ENCODE measurements around the gene B4GAT1. TPM values are rescaled to one million over a fixed set of nuclear protein-coding genes. Genes with fewer than 3 reads are reported as not detected.

B4GAT1 gene
- total and polyA plus RNA-seq, 2 of the 4 experiments (the other 2 are of a cell fraction) = 10.6 to 18.4 TPM

GRCh38 chr11:66335531-66336233 lies 11.7 kb downstream of the B4GAT1 start:
- peak overlapping the region; percentile 54; the same call in 2 of the 3 replicates for H2BK15ac ChIP-seq (ENCODE audit: low read depth, low read length)
- H3K27ac ChIP-seq (ENCODE audit: insufficient read depth, low read length) = peak overlapping the region; percentile 89
- peak overlapping the region; percentile 67 for H3K18ac ChIP-seq (ENCODE audit: low read depth, low read length)
- peak overlapping the region; percentile 97 for H2BK5ac ChIP-seq (ENCODE audit: low read depth, low read length, poor library complexity, severe bottlenecking)
- ChIA-PET POLR2A (ENCODE audit: unreplicated experiment) (interaction anchor here (0.6 to 2.2 kb wide), 5 partner anchors 9 to 308 kb away, joined by 3 to 23 read pairs (median 5); partner anchors contain the start of gene CD248), CTCF (interaction anchor here (0.6 to 2.1 kb wide), 6 partner anchors 10 to 53 kb away, joined by 3 to 17 read pairs (median 4); partner anchors contain the start of gene SLC29A2)
- peak overlapping the region; percentile 69; the same call in 1 of the 2 replicates for H4K5ac ChIP-seq (ENCODE audit: low read depth, low read length)
- peaks cover 5 to 42% of the 10 kb centered on the region in 2 experiments; a peak in 3 of 4 replicates for H3K79me1 ChIP-seq (ENCODE audit: low read depth in 1 of 2, low read length in 2 of 2)
- H2AK5ac ChIP-seq (ENCODE audit: low read depth, low read length) = peak overlapping the region; percentile 90
- peak overlapping the region; percentile 53 for H2BK20ac ChIP-seq (ENCODE audit: low read depth, low read length)
- peak overlapping the region; percentile 97 for H3K23ac ChIP-seq (ENCODE audit: low read depth, low read length)
- peak overlapping the region; percentile 95 for H3K14ac ChIP-seq (replicated peaks; ENCODE audit: low read depth, low read length)
- peak overlapping the region; percentile 83 for H3K56ac ChIP-seq (ENCODE audit: extremely low read depth, insufficient read depth, low read length)
- H3K4me3 ChIP-seq (ENCODE audit: insufficient read depth, low read depth, low read length) = peak overlapping the region; percentile 60
- in situ Hi-C loops (cut with MboI; ENCODE audit: low sequenced_read_pairs) = no loop called here
- ATAC-seq (ENCODE audit: low read depth) = peak; percentile 25
- H2AFZ ChIP-seq (replicated peaks; ENCODE audit: low read length, poor library complexity) = peak overlapping the region; percentile 83
- peak overlapping the region; percentile 72 for H3K9ac ChIP-seq (ENCODE audit: low read depth, low read length)
- dilution Hi-C loops (cut with HindIII; ENCODE audit: low sequenced_read_pairs, unreplicated experiment) = no loop called here
- H3K4me1 ChIP-seq (ENCODE audit: control insufficient read depth, insufficient read depth, low read length) = peaks cover 23% of the 10 kb centered on the region
- no peak for TF ChIP-seq ELK1 (IDR thresholded peaks at IDR 0.05; ENCODE audit: borderline replicate concordance, low read depth, low read length)
- TF ChIP-seq, protein P1, sequence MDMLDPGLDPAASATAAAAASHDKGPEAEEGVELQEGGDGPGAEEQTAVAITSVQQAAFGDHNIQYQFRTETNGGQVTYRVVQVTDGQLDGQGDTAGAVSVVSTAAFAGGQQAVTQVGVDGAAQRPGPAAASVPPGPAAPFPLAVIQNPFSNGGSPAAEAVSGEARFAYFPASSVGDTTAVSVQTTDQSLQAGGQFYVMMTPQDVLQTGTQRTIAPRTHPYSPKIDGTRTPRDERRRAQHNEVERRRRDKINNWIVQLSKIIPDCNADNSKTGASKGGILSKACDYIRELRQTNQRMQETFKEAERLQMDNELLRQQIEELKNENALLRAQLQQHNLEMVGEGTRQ (IDR thresholded peaks at IDR 0.05; ENCODE audit: low read depth, low read length) = 0 out of 2 replicates have a peak, but pooled peaks have one; percentile 6
- TF ChIP-seq BHLHE40 (IDR thresholded peaks at IDR 0.05; ENCODE audit: low read depth, low read length) = peak; percentile 57
- peak; percentile 70; the same call in 1 of the 2 replicates for TF ChIP-seq MAZ (IDR thresholded peaks at IDR 0.05; ENCODE audit: borderline replicate concordance, low read depth, low read length)
- TF ChIP-seq SMC3 (IDR thresholded peaks at IDR 0.05; ENCODE audit: low read depth, low read length) = no peak
- TF ChIP-seq POLR2A (IDR thresholded peaks at IDR 0.05; ENCODE audit: low read depth, low read length) = no peak
- peak; percentile 17; the same call in 1 of the 2 replicates for TF ChIP-seq CEBPB (IDR thresholded peaks at IDR 0.05; ENCODE audit: low read depth, low read length)
- peak; percentile 38; the same call in 1 of the 2 replicates for TF ChIP-seq MXI1 (IDR thresholded peaks at IDR 0.05; ENCODE audit: borderline replicate concordance, low read depth, low read length)
- peak overlapping the region; percentile 97 for H3K4ac ChIP-seq (ENCODE audit: low read depth, low read length)
- WGBS, 2 experiments (ENCODE audit: extremely low coverage in 2 of 2, insufficient read length in 1 of 2) = 5% methylated on average over 20 of the region's 35 CpGs; no CpG with 5 or more reads in 1 of the 2 experiments
- peak overlapping the region; percentile 90 for H4K91ac ChIP-seq (ENCODE audit: insufficient read depth, low read depth, low read length)
- intact Hi-C loops (cut with micrococcal nuclease) = loop anchor here (1.0 kb wide), 3 partner anchors 23 to 113 kb away; no protein-coding TSS in a partner anchor
- H2BK120ac ChIP-seq (ENCODE audit: low read depth, low read length) = peak overlapping the region; percentile 91
- H3K36me3 ChIP-seq (ENCODE audit: control insufficient read depth, insufficient read depth, low read length) = peaks cover 33% of the 10 kb centered on the region
- no peaks in the 10 kb centered on the region for H3K9me3 ChIP-seq (ENCODE audit: control insufficient read depth, insufficient read depth, low read length)
- H2AK9ac ChIP-seq (replicated peaks; ENCODE audit: low read depth, low read length, poor library complexity) = peak overlapping the region; percentile 99
- H4K20me1 ChIP-seq (ENCODE audit: insufficient read depth, low read length) = peaks cover 21% of the 10 kb centered on the region
- H4K8ac ChIP-seq (ENCODE audit: low read depth in 2 of 2, low read length in 2 of 2) = peak overlapping the region; percentile 63 to 79; a peak in 3 of 4 replicates
- peak overlapping the region; percentile 92 for H3K4me2 ChIP-seq (ENCODE audit: low read depth, low read length)
- H3K27me3 ChIP-seq (ENCODE audit: control insufficient read depth, insufficient read depth, low read length) = no peaks in the 10 kb centered on the region
- no peaks in the 10 kb centered on the region for H3K9me1 ChIP-seq (ENCODE audit: insufficient read depth, low read length)
- no TSS peak for BruUV-seq (replicated peaks)
- peak; percentile 59 for DNase-seq
